Right lobe of liver (tissue), 4 donors: ENCODE data around the gene HELZ.

Experiments used
- CTCF ChIP-seq, 4 donors: fragments of 200-600 bp in 3 of 4; fragments of 450-650 bp in 1 of 4; IDR thresholded peaks; one replicate each; pipeline versions ENCODE4 v1.5.1 to v1.8.0; 2016 to 2022; ENCODE audit warnings: antibody characterized with exemption in 4 of 4, mild to moderate bottlenecking in 2 of 4
- POLR2A ChIP-seq: fragments of 450-650 bp; IDR thresholded peaks from one replicate; pipeline ENCODE4 v1.6.1; 2017; ENCODE audit warnings: antibody characterized with exemption, mild to moderate bottlenecking
- donor health status: DM: no; HTN: no; CAD: no.
- donor health status: DM: no; HTN: no; CAD: no.
- donor health status: DM: no; HTN: yes; CAD: no.

- TF ChIP-seq CTCF (IDR thresholded peaks at IDR 0.05) (no peak), POLR2A (no peak)
Measured at GRCh38 chr17:67194134-67194533, 50.9 kb downstream of the HELZ start.
